ENCODE data around the gene DNASE2B.

Gene DNASE2B

GRCh38 chr1:84452436-84452835, 54.2 kb downstream of the DNASE2B start:
- no peak for DNase-seq (ENCODE audit: low read depth in 2 of 3, low spot score in 2 of 3)

GRCh38 chr1:84462118-84462517, 63.8 kb downstream of the DNASE2B start:
- no peak for DNase-seq (ENCODE audit: low read depth in 2 of 3, low spot score in 2 of 3)

Measured in activated CD8-positive, alpha-beta memory T cell treated with anti-CD3 and anti-CD28 coated beads for 48 hours (primary cell).